Neuron (in vitro differentiated cells): ENCODE results near the gene RCSD1.

Source experiments
- H2AFZ ChIP-seq: one replicate; pipeline ENCODE4 v1.6.1; 2013; ENCODE audit warnings: low read depth, mild to moderate bottlenecking, inconsistent platforms, low read length, moderate library complexity
- H3K27me3 ChIP-seq: one replicate; pipeline ENCODE4 v1.6.1; 2013; ENCODE audit warnings: low read length; ENCODE audit not compliant: insufficient read depth
- H3K36me3 ChIP-seq: one replicate; pipeline ENCODE4 v1.6.1; 2013; ENCODE audit warnings: low read length; ENCODE audit not compliant: insufficient read depth
- H3K4me1 ChIP-seq: one replicate; pipeline ENCODE4 v1.6.1; 2013; ENCODE audit warnings: low read length; ENCODE audit not compliant: insufficient read depth
- H3K4me3 ChIP-seq: 2 replicates; pipeline ENCODE4 v1.5.1; 2013; ENCODE audit warnings: mild to moderate bottlenecking, low read length, moderate library complexity
- H3K9me3 ChIP-seq: one replicate; pipeline ENCODE4 v1.6.1; 2013; ENCODE audit warnings: low read length

The RCSD1 gene

GRCh38 chr1:167681451-167682098, 51.5 kb downstream of the RCSD1 start:
- Histone ChIP-seq H3K27me3 (peaks cover 30% of the 10 kb centered on the region), H2AFZ (no peak overlapping the region)

GRCh38 chr1:167683226-167683625, 53.2 kb downstream of the RCSD1 start:
- peaks cover 23% of the 10 kb centered on the region for H3K27me3 ChIP-seq
- no peak overlapping the region for H2AFZ ChIP-seq
- H3K4me1 ChIP-seq = no peaks in the 10 kb centered on the region

More at GRCh38 chr1:167681451-167682098, 51.5 kb downstream of the RCSD1 start:
- Histone ChIP-seq H3K4me3 (no peak overlapping the region), H3K9me3 (no peaks in the 10 kb centered on the region), H3K36me3 (no peaks in the 10 kb centered on the region), H3K4me1 (no peaks in the 10 kb centered on the region)

DNA sequence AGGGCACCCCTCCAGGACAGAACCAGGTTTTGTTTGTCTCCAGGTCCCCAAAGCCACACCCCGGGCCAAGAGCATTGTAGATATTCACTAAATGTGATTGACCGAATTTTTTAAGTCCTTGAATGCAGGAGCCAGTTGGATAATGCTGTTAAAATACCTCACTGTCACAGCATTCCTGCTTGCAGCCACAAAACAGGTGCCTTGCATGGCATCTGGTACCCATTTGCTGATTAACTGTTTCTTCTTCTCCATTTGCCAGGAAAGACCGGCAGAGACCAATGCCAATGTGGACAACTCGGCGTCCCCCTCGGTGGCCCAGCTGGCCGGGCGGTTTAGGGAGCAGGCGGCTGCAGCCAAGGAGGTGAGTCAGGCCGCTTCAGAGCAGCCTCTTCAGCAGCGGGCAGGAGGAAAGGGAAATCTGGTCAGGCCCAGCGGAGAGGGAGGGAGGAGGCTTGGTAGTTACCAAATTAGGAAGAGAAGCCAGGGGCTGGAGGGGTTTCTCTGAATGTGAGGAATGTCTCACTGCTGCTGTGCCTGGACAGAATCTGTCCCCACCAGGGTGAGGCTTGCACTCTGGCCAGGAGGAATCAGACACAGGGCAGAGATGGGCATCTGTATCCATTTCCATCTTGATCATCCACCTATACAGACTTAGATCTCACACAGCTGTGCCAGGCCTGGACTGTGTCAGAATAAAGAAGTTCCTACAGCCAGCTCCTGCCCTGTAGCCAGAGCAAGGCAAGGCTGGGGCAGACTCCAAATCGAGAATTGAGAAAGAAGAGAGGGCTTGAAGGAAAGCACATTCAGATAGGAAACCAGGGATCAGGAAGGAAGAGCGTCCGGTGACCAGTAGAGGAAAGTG, 53.8 kb downstream of the RCSD1 start:
- Histone ChIP-seq H3K4me1 (no peaks in the 10 kb centered on the region), H3K9me3 (no peaks in the 10 kb centered on the region), H3K36me3 (no peaks in the 10 kb centered on the region), H3K4me3 (no peak overlapping the region), H2AFZ (no peak overlapping the region), H3K27me3 (peaks cover 23% of the 10 kb centered on the region)

More at GRCh38 chr1:167683226-167683625, 53.2 kb downstream of the RCSD1 start:
- H3K36me3 ChIP-seq = no peaks in the 10 kb centered on the region
- no peak overlapping the region for H3K4me3 ChIP-seq
- H3K9me3 ChIP-seq = no peaks in the 10 kb centered on the region

DNA sequence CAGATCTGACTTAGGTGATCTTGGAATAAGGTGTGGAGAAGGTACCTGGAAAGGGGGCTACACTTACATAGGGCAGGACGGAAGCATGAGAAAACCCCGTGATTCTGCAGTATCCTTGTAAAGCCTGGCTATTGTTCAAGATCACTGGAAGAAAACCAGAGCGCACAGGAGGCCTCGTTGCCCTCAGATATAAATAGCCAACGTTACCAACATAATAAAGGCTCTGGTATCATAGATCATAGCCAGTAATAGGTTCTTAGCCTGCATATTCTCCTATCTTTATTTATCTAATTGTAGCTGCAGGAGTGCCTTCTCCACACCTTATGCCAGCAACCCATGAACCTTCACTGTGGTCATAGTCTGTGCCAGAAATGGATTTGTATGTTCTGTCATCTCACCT, 55.8 kb downstream of the RCSD1 start:
- Histone ChIP-seq H2AFZ (no peak overlapping the region), H3K36me3 (no peaks in the 10 kb centered on the region), H3K27me3 (peaks cover 22% of the 10 kb centered on the region), H3K4me1 (no peaks in the 10 kb centered on the region), H3K9me3 (no peaks in the 10 kb centered on the region), H3K4me3 (no peak overlapping the region)

GRCh38 chr1:167687919-167688519, 58.0 kb downstream of the RCSD1 start:
- no peaks in the 10 kb centered on the region for H3K9me3 ChIP-seq
- H3K4me3 ChIP-seq = no peak overlapping the region
- H3K27me3 ChIP-seq = peaks cover 29% of the 10 kb centered on the region
- H3K36me3 ChIP-seq = no peaks in the 10 kb centered on the region
- no peak overlapping the region for H2AFZ ChIP-seq
- no peaks in the 10 kb centered on the region for H3K4me1 ChIP-seq

- Histone ChIP-seq H3K27me3 (peaks cover 22% of the 10 kb centered on the region), H3K9me3 (no peaks in the 10 kb centered on the region), H2AFZ (no peak overlapping the region), H3K4me1 (no peaks in the 10 kb centered on the region), H3K36me3 (no peaks in the 10 kb centered on the region), H3K4me3 (no peak overlapping the region)
Measured at GRCh38 chr1:167689567-167689920, 59.5 kb downstream of the RCSD1 start.

DNA sequence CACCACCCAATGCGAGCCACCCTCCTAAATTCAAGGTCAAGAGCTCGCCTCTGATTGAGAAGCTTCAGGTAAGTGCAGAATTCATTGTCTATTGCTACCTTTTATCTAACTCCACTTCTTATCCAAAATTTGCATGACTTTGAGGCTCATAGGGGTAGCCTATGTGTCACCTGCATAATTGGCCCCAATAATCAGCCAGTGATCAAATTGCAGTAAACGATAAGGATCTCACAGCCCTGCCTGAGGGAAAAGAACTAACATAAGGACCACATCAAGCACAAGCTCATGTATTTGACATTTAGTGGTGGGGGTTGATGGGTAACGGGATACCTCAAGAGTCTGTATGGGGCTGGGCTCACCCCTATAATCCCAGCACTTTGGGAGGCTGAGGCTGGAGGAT, 60.0 kb downstream of the RCSD1 start:
- H3K4me3 ChIP-seq = no peak overlapping the region
- H3K4me1 ChIP-seq = no peaks in the 10 kb centered on the region
- H3K36me3 ChIP-seq = no peaks in the 10 kb centered on the region
- no peaks in the 10 kb centered on the region for H3K9me3 ChIP-seq
- H3K27me3 ChIP-seq = peaks cover 21% of the 10 kb centered on the region
- H2AFZ ChIP-seq = no peak overlapping the region

GRCh38 chr1:167693425-167694045, 63.5 kb downstream of the RCSD1 start:
- H3K27me3 ChIP-seq = peaks cover 10% of the 10 kb centered on the region
- no peaks in the 10 kb centered on the region for H3K9me3 ChIP-seq
- H3K4me1 ChIP-seq = no peaks in the 10 kb centered on the region
- H3K36me3 ChIP-seq = no peaks in the 10 kb centered on the region
- H3K4me3 ChIP-seq = no peak overlapping the region
- no peak overlapping the region for H2AFZ ChIP-seq

- Histone ChIP-seq H2AFZ (no peak overlapping the region), H3K4me3 (no peak overlapping the region), H3K9me3 (no peaks in the 10 kb centered on the region), H3K36me3 (no peaks in the 10 kb centered on the region), H3K4me1 (no peaks in the 10 kb centered on the region), H3K27me3 (peaks cover 10% of the 10 kb centered on the region)
Measured at GRCh38 chr1:167694691-167695090, 64.7 kb downstream of the RCSD1 start.

DNA sequence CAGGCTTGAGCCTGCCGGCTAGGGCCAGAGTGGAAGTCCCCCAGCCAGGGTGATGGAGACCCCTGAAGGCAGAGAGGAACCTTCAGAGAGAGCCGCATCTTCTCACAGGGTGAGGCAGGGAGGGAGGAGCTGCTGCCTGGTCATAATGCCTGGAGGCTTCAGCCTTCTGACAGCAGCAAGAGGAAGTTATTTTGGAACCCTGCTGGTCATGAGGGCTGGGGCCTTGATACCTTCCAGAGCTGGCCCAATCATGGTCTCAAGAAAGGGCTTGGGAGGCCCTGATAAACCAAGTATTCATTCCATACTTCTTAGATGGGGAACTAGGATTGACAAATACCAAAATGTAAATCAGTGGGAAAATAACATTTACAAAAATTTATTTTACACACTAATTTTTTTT, 65.1 kb downstream of the RCSD1 start:
- Histone ChIP-seq H3K9me3 (no peaks in the 10 kb centered on the region), H2AFZ (no peak overlapping the region), H3K4me3 (no peak overlapping the region), H3K36me3 (no peaks in the 10 kb centered on the region), H3K4me1 (no peaks in the 10 kb centered on the region), H3K27me3 (peaks cover 10% of the 10 kb centered on the region)

DNA sequence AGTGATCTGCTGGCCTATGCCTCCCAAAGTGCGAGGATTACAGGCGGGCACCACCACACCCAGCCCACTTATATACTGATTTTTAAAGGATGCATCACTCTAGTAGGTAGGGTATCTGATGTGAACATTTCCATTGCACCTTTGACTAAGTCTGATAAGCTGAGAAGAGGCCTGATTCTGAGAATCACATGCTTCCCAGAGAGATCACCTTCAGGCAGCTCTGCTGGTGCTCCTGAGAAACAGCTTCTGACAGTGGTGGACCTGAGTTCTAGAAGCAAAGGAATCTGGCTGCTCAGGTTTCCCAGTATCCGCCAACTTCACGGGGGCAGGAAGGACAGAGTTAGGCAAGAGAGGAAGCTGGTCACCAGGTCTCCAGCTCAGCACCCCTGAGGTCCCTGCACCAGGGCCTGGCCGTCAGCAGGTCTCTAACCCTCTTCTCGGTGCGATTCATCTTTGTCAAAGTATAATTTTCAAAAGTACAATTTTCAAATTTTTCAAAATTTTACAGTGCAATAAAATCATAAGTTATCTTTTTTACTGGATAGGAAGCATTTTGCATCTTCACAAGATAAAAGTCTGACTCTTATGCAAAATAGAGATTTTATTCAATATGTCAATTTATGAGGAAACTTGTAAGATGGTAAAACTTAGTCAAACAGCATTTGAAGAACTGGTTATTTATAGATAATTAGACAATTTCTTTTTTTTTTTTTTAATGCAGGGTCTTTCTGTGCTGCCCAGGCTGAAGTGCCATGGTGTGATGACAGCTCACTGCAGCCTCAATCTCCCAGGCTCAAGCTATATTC, 65.9 kb downstream of the RCSD1 start:
- Histone ChIP-seq H3K27me3 (peaks cover 6% of the 10 kb centered on the region), H3K4me3 (no peak overlapping the region), H3K36me3 (no peaks in the 10 kb centered on the region), H3K4me1 (no peaks in the 10 kb centered on the region), H3K9me3 (no peaks in the 10 kb centered on the region), H2AFZ (no peak overlapping the region)

DNA sequence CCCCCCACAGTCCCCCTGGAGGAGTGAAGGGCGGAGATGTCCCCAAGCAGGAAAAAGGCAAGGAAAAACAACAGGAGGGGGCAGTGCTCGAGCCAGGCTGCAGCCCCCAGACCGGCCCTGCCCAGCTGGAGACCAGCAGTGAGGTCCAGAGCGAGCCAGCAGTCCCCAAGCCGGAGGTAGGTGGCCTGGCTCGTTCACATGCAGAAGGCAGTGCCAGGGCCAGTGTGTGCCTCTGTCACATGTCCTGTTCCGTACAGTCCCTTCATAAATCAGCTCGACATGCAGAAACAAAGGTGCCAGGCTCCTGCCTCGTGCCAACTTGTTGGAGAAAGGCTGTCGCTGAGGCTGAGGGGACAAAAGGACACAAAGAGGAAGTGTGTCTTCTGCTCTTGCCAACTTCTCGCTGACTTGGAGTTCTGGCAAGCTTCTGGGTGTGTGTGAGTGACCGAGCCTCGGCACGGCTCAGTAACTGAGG, 67.7 kb downstream of the RCSD1 start:
- Histone ChIP-seq H3K36me3 (no peaks in the 10 kb centered on the region), H3K4me3 (no peak overlapping the region), H2AFZ (no peak overlapping the region), H3K27me3 (no peaks in the 10 kb centered on the region), H3K9me3 (no peaks in the 10 kb centered on the region), H3K4me1 (no peaks in the 10 kb centered on the region)
